Chondrocyte (in vitro differentiated cells): ENCODE results near the gene POU5F1. TPM values are rescaled to one million over a fixed set of nuclear protein-coding genes. Genes with fewer than 3 reads are reported as not detected.

ENCODE experiments used
- DNase-seq: peaks from one replicate; pipeline ENCODE4 v3.0.0; 2021; ENCODE audit warnings: mixed read lengths, low spot score
- H3K27ac Mint-ChIP-seq: one replicate; pipeline ENCODE4 v1.8.0; 2021; ENCODE audit warnings: mild to moderate bottlenecking, moderate library complexity, mixed read lengths; ENCODE audit not compliant: unreplicated experiment
- H3K27me3 Mint-ChIP-seq: 2 replicates; pipeline ENCODE4 v1.8.0; 2021; ENCODE audit warnings: low read depth, mixed read lengths
- H3K36me3 Mint-ChIP-seq: 2 replicates; pipeline ENCODE4 v1.8.0; 2021; ENCODE audit warnings: low read depth, mixed read lengths
- H3K4me1 Mint-ChIP-seq: 2 replicates; pipeline ENCODE4 v1.8.0; 2021; ENCODE audit warnings: low read depth, mild to moderate bottlenecking, mixed read lengths
- H3K4me3 Mint-ChIP-seq: one replicate; pipeline ENCODE4 v1.8.0; 2021; ENCODE audit warnings: mild to moderate bottlenecking, moderate library complexity, mixed read lengths; ENCODE audit not compliant: unreplicated experiment
- H3K9me3 Mint-ChIP-seq: 2 replicates; pipeline ENCODE4 v1.8.0; 2021; ENCODE audit warnings: low read depth, mixed read lengths
- total RNA-seq: library from RNA; stranded (reverse); gene quantifications from 3 replicates; pipeline ENCODE4 v1.2.1, GENCODE V29; 2021
- TF ChIP-seq, protein P1 (sequence below): fragments of 200-600 bp; sonication (generic); IDR thresholded peaks from 2 replicates; pipeline ENCODE4 v1.5.0; 2021; ENCODE audit warnings: antibody characterized with exemption, mild to moderate bottlenecking, moderate library complexity

The POU5F1 gene
- total RNA-seq, 1 donor from 2014 or later: 1.2 TPM

DNA sequence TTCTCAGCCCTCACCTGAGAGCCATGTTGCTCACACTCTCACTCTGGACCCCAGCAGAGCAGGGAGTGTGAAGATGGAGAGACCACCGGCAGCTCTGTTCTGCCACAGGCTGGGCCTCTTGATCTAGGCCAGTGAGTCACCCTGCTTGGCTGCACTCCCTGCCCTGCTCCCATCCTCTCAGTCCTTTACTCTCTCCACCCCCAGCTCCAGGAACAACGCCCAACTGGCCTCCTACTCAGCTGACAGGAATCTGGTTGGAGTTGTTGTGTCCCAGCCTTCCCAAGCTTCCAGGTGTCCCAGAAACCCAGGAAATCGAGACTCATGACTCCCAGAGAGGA is 56.0 kb downstream of the POU5F1 start, which contains the start of gene PSORS1C1:
Gene PSORS1C1, plus strand, starts transcription at position 260 of the 338 bp plus-strand sequence. CDS start 14,833 bp downstream, outside the sequence.
- no peak for DNase-seq
- no peaks in the 10 kb centered on the region for H3K9me3 Mint-ChIP-seq
- H3K36me3 Mint-ChIP-seq: no peaks in the 10 kb centered on the region
- H3K27me3 Mint-ChIP-seq: peaks cover 11% of the 10 kb centered on the region
- H3K4me1 Mint-ChIP-seq: peaks cover 44% of the 10 kb centered on the region
- TF ChIP-seq, protein P1, sequence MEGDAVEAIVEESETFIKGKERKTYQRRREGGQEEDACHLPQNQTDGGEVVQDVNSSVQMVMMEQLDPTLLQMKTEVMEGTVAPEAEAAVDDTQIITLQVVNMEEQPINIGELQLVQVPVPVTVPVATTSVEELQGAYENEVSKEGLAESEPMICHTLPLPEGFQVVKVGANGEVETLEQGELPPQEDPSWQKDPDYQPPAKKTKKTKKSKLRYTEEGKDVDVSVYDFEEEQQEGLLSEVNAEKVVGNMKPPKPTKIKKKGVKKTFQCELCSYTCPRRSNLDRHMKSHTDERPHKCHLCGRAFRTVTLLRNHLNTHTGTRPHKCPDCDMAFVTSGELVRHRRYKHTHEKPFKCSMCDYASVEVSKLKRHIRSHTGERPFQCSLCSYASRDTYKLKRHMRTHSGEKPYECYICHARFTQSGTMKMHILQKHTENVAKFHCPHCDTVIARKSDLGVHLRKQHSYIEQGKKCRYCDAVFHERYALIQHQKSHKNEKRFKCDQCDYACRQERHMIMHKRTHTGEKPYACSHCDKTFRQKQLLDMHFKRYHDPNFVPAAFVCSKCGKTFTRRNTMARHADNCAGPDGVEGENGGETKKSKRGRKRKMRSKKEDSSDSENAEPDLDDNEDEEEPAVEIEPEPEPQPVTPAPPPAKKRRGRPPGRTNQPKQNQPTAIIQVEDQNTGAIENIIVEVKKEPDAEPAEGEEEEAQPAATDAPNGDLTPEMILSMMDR: no peak
- peak within 1 kb of the TSS; percentile 99 for H3K27ac Mint-ChIP-seq
- H3K4me3 Mint-ChIP-seq: peak within 1 kb of the TSS; percentile 74

Other genes with a start within 250 kb of the POU5F1 start
- not detected in 3 replicates for gene SFTA2, start 238.5 kb downstream of the POU5F1 start, total RNA-seq
- gene MUCL3, start 229.7 kb downstream of the POU5F1 start, total RNA-seq: 0.07 TPM in 1 of 3 replicates, not detected in the others
- gene MUC21, start 187.0 kb downstream of the POU5F1 start, total RNA-seq: not detected in 3 replicates
- gene MUC22, start 160.2 kb downstream of the POU5F1 start, total RNA-seq: not detected in 3 replicates
- 0.37 TPM in 1 of 3 replicates, not detected in the others for gene C6orf15, start 58.1 kb downstream of the POU5F1 start, total RNA-seq
- 4.2 to 6.0 TPM (median 5.5 TPM) in 3 replicates for gene PSORS1C1, start 55.9 kb downstream of the POU5F1 start, total RNA-seq
- 0.12 TPM in 1 of 3 replicates, not detected in the others for gene CDSN, start 50.2 kb downstream of the POU5F1 start, total RNA-seq
- gene PSORS1C2, start 31.6 kb downstream of the POU5F1 start, total RNA-seq: not detected in 3 replicates
- 11.2 to 18.3 TPM (median 13.4 TPM) in 3 replicates for gene CCHCR1, start 12.9 kb downstream of the POU5F1 start, total RNA-seq
- 7.4 to 22.4 TPM (median 7.9 TPM) in 3 replicates for gene TCF19, start 12.1 kb downstream of the POU5F1 start, total RNA-seq
- gene HLA-C, start 101.4 kb upstream of the POU5F1 start, total RNA-seq: 176 to 187 TPM (median 182 TPM) in 3 replicates
- 149 to 216 TPM (median 206 TPM) in 3 replicates for gene HLA-B, start 186.5 kb upstream of the POU5F1 start, total RNA-seq
- 54.6 to 56.8 TPM (median 56.3 TPM) in 3 replicates for gene MICA, start 232.9 kb upstream of the POU5F1 start, total RNA-seq